ENCODE data around the gene TPCN1.

DNA sequence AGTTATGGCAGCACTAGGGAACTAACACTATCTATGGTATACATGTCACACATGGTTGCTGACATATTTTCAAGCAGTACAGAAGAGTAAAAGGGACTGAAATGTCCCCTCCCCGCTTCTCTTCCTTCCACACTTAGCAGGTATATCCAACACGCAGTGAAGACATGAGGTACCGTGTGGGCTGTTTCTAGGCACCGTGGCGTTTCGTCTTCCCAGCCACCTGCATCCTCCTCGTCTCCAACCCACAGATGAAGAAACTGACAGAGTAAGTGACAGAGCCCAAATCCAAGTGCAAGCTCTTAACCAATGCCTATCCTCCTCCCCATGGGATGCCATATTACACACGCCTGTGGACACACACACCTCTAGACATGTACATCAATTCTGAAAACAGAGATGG is 81.2 kb downstream of the TPCN1 start:
- TF ChIP-seq, protein P1, sequence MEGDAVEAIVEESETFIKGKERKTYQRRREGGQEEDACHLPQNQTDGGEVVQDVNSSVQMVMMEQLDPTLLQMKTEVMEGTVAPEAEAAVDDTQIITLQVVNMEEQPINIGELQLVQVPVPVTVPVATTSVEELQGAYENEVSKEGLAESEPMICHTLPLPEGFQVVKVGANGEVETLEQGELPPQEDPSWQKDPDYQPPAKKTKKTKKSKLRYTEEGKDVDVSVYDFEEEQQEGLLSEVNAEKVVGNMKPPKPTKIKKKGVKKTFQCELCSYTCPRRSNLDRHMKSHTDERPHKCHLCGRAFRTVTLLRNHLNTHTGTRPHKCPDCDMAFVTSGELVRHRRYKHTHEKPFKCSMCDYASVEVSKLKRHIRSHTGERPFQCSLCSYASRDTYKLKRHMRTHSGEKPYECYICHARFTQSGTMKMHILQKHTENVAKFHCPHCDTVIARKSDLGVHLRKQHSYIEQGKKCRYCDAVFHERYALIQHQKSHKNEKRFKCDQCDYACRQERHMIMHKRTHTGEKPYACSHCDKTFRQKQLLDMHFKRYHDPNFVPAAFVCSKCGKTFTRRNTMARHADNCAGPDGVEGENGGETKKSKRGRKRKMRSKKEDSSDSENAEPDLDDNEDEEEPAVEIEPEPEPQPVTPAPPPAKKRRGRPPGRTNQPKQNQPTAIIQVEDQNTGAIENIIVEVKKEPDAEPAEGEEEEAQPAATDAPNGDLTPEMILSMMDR (IDR thresholded peaks at IDR 0.05 in 8 of 11, conservative IDR thresholded peaks at IDR 0.05 in 3 of 11): no peak
- no peak for TF ChIP-seq POLR2A (IDR thresholded peaks at IDR 0.05)

Measured in spleen (tissue), 7 donors.